Keratinocyte (primary cell): ENCODE data around the gene MAST3.

Experiments used
- EZH2 ChIP-seq: IDR thresholded peaks from one replicate; pipeline ENCODE4 v1.6.1; 2012; ENCODE audit warnings: inconsistent platforms, mild to moderate bottlenecking, low read length, moderate library complexity
- TF ChIP-seq, protein P1 (sequence below), 3 experiments: IDR thresholded peaks in 1 of 3; conservative IDR thresholded peaks in 1 of 3; optimal IDR thresholded peaks in 1 of 3; 2 replicates in 2 of 3; 3 replicates in 1 of 3; pipeline versions ENCODE3 to v1.5.1; 2011; ENCODE audit warnings: low read length in 3 of 3, mild to moderate bottlenecking in 3 of 3, moderate library complexity in 2 of 3, control low read depth in 1 of 3, inconsistent platforms in 1 of 3; ENCODE audit not compliant: insufficient read depth in 2 of 3; ENCODE audit errors: extremely low read depth in 1 of 3

DNA sequence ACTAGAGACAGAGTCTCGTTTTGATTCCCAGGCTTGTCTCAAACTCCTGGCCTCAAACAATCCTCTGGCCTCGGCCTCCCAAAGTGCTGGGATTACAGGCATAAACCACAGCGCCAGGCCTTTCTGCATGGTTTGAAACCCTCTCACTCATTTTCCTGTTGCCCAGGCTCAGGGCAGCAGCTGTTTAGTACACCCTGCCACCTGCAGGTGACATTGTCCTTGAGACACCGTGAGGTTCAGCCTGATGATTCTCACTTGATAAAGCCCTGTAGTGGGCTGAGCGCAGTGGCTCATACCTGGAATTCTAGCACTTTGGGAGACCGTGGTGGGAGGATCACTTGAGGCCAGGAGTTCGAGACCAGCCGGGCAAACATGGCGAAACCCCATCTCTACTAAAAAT is 23.4 kb upstream of the MAST3 start:
- TF ChIP-seq, protein P1, sequence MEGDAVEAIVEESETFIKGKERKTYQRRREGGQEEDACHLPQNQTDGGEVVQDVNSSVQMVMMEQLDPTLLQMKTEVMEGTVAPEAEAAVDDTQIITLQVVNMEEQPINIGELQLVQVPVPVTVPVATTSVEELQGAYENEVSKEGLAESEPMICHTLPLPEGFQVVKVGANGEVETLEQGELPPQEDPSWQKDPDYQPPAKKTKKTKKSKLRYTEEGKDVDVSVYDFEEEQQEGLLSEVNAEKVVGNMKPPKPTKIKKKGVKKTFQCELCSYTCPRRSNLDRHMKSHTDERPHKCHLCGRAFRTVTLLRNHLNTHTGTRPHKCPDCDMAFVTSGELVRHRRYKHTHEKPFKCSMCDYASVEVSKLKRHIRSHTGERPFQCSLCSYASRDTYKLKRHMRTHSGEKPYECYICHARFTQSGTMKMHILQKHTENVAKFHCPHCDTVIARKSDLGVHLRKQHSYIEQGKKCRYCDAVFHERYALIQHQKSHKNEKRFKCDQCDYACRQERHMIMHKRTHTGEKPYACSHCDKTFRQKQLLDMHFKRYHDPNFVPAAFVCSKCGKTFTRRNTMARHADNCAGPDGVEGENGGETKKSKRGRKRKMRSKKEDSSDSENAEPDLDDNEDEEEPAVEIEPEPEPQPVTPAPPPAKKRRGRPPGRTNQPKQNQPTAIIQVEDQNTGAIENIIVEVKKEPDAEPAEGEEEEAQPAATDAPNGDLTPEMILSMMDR (optimal IDR thresholded peaks at IDR 0.05 in 1 of 3, IDR thresholded peaks at IDR 0.05 in 1 of 3, conservative IDR thresholded peaks at IDR 0.05 in 1 of 3; ENCODE audit: extremely low read depth in 1 of 3, insufficient read depth in 2 of 3, low read length in 3 of 3) = peak in 1 of 3 experiments; percentile 7
- no peak for TF ChIP-seq EZH2
